ENCODE results near the gene ALDH3A2. TPM values are rescaled to one million over a fixed set of nuclear protein-coding genes. Genes with fewer than 3 reads are reported as not detected.
"Not testable (repeated sequence)": the region's sequence is repeated elsewhere in the genome, so short reads cannot be mapped to it uniquely, and the experiment has no call there.

ALDH3A2 gene
- total RNA-seq, 2 donors from 2014 or later: 128 to 131 TPM

DNA sequence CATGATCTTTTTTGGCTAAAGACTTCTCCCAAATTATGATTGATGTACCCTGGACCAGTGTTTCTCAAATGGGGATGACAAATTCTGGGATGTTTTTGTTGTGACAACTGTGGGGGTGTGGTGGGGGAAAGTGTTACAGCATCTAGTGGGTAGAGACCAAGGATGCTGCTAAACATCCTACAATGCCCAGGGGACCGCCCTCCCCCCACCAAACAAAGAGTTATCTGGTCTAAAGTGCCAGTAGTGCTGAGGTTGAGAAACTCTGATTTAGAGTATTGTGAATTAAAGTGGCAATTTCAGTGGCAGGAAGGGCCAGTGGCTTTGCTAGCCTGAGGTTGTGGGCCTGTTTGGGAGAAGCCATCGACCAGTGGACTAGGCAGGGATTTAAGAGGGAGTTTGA is 34.6 kb downstream of the ALDH3A2 start:
- Histone ChIP-seq H3K9me3 (no peaks in the 10 kb centered on the region), H3K36me3 (replicated peaks in 1 of 2; ENCODE audit: insufficient read depth in 1 of 2, low read depth in 2 of 2) (no peaks in the 10 kb centered on the region), H3K27me3 (no peaks in the 10 kb centered on the region), H3K4me3 (no peak overlapping the region), H3K27ac (no peak overlapping the region), H3K4me1 (no peaks in the 10 kb centered on the region)
- 50 to 92% methylated on average over 2 of the region's 2 CpGs for WGBS, 2 donors
- no peak for DNase-seq
- TF ChIP-seq, protein P1, sequence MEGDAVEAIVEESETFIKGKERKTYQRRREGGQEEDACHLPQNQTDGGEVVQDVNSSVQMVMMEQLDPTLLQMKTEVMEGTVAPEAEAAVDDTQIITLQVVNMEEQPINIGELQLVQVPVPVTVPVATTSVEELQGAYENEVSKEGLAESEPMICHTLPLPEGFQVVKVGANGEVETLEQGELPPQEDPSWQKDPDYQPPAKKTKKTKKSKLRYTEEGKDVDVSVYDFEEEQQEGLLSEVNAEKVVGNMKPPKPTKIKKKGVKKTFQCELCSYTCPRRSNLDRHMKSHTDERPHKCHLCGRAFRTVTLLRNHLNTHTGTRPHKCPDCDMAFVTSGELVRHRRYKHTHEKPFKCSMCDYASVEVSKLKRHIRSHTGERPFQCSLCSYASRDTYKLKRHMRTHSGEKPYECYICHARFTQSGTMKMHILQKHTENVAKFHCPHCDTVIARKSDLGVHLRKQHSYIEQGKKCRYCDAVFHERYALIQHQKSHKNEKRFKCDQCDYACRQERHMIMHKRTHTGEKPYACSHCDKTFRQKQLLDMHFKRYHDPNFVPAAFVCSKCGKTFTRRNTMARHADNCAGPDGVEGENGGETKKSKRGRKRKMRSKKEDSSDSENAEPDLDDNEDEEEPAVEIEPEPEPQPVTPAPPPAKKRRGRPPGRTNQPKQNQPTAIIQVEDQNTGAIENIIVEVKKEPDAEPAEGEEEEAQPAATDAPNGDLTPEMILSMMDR (IDR thresholded peaks at IDR 0.05): no peak
- no peak for TF ChIP-seq POLR2A (IDR thresholded peaks at IDR 0.05)
- no peak for ATAC-seq
- intact Hi-C loops (cut with DNase I): no loop called here

DNA sequence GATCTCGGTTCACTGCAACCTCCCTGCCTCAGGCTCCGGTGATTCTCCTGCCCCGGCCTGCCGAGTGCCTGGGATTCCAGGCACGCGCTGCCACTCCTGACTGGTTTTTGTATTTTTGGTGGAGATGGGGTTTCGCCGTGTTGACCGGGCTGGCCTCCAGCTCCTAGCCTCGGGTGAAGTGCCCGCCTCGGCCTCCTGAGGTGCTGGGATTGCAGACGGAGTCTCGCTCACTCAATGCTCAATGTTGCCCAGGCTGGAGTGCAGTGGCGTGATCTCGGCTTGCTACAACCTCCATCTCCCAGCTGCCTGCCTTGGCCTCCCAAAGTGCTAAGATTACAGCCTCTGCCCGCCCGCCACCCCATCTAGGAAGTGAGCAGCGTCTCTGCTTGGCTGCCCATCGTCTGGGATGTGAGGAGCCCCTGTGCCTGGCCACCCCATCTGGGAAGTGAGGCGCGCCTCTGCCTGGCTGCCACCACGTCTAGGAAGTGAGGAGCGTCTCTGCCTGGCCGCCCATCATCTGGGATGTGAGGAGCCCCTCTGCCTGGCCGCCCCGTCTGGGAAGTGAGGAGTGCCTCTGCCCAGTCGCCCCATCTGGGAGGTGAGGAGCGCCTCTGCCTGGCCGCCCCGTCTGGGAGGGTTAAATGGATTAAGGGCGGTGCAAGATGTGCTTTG is 36.5 kb downstream of the ALDH3A2 start:
- H3K4me3 ChIP-seq; DNase-seq; H3K9me3 ChIP-seq; ATAC-seq; H3K36me3 ChIP-seq (replicated peaks in 1 of 2; ENCODE audit: insufficient read depth in 1 of 2, low read depth in 2 of 2); H3K27me3 ChIP-seq; intact Hi-C loops (cut with DNase I); H3K27ac ChIP-seq; H3K4me1 ChIP-seq: not testable (repeated sequence)
- 92% methylated on average over 18 to 30 of the region's 32 CpGs for WGBS, 2 donors

DNA sequence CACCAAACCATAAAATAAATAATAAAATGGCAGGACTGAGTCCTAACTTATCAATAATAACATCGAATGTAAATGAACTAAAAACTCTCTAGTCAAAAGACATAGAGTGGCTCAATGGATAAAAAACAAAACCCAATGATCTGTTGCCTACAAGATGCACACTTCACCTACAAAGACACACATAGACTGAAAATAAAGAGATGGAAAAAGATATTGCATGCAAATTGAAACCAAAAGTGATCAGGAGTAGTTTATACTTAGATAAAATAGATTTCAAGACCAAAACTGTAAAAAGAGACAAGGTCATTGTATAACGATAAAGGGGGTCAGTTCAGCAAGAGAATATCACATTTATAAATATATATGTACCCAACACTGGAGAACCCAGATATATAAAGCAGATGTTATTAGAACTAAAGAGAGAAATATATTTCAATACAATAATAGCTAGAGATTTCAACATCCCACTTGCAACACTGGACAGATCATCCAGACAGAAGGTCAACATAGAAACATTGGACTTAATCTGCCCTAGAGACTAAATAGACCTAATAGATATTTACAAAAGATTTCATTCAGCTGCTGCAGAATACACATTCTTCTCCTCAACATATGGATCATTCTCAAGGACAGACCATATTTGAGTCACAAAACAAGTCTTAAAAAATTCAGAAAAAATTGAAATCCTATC is 38.0 kb downstream of the ALDH3A2 start:
- WGBS, 2 donors: 94 to 98% methylated on average over 2 of the region's 2 CpGs
- H3K4me1 ChIP-seq: no peaks in the 10 kb centered on the region
- H3K27ac ChIP-seq: no peak overlapping the region
- H3K4me3 ChIP-seq: no peak overlapping the region
- no peaks in the 10 kb centered on the region for H3K27me3 ChIP-seq
- DNase-seq (no peak), ATAC-seq (no peak)
- H3K36me3 ChIP-seq (replicated peaks in 1 of 2; ENCODE audit: insufficient read depth in 1 of 2, low read depth in 2 of 2): no peaks in the 10 kb centered on the region
- intact Hi-C loops (cut with DNase I): no loop called here
- TF ChIP-seq, protein P1 (IDR thresholded peaks at IDR 0.05): no peak
- TF ChIP-seq POLR2A (IDR thresholded peaks at IDR 0.05): no peak
- no peaks in the 10 kb centered on the region for H3K9me3 ChIP-seq

DNA sequence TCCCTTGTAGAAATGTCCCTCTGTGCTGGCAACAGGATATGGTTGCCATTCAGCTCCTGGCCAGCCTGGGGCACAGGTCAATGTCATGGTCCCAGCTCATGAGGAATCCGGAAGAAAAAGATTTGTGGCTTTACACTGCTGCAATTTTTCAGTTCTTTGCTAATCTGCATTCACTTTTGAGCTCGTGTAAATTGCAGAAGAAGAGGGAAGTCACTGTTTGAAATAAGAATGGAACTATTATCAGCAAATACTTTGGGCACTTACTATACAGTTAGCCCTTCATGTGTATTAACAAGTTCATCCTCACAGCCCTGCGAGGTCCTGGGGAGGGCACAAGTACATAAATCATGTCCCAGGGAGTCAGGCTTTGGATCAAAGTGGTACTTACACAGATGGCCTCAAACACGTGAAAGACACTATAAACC is 53.7 kb downstream of the ALDH3A2 start:
- H3K4me1 ChIP-seq: peaks cover 11% of the 10 kb centered on the region
- no peak overlapping the region for H3K4me3 ChIP-seq
- no peaks in the 10 kb centered on the region for H3K27me3 ChIP-seq
- TF ChIP-seq, protein P1 (IDR thresholded peaks at IDR 0.05): no peak
- no peak for TF ChIP-seq POLR2A (IDR thresholded peaks at IDR 0.05)
- H3K36me3 ChIP-seq (replicated peaks in 1 of 2; ENCODE audit: insufficient read depth in 1 of 2, low read depth in 2 of 2): no peaks in the 10 kb centered on the region
- no peak for DNase-seq
- H3K9me3 ChIP-seq: no peaks in the 10 kb centered on the region
- 73 to 78% methylated on average over 4 of the region's 4 CpGs for WGBS, 2 donors
- H3K27ac ChIP-seq: peak overlapping the region in 1 of 4 donors; percentile 17
- no peak for ATAC-seq
- intact Hi-C loops (cut with DNase I): no loop called here

DNA sequence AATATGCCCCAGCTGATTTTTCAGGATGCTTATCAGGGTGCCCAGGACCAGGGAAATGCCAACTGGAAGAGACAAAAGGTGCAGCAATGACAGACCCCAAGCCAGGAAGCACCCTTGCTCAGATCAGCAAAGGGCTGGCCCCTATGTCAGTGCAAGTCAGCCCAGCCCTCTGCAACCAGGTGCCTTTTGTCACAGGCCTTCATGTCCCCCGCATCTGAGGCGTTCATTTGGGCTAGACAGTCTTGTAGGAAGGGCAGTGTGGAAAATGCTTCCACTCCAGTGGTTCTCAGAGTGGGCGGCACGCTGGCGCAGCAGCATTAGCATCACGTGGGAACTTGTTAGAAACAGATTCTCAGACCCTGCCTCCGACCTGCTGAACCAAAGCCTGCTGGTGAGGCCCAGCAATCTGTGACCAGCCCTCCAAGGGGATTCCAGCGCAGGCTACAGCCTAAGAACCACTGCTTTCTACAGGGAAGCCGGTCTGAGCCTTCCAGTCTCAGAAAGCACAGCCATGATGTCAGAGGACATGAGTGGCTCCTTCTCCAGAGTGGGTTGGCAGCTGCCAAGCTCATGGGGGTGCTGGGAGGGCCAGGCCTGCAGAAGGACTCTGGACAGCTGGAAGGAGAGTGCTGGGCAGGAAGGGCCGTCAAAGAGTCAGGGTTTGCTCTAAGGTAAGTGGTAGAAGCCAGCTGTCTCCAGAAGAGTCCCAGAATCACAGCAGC is 54.7 kb downstream of the ALDH3A2 start:
- Histone ChIP-seq H3K4me1 (peaks cover 11% of the 10 kb centered on the region), H3K27ac (peak overlapping the region in 1 of 4 donors; percentile 55), H3K27me3 (no peaks in the 10 kb centered on the region), H3K36me3 (replicated peaks in 1 of 2; ENCODE audit: insufficient read depth in 1 of 2, low read depth in 2 of 2) (no peaks in the 10 kb centered on the region), H3K9me3 (no peaks in the 10 kb centered on the region), H3K4me3 (no peak overlapping the region)
- TF ChIP-seq, protein P1 (IDR thresholded peaks at IDR 0.05): no peak
- TF ChIP-seq POLR2A (IDR thresholded peaks at IDR 0.05): no peak
- ATAC-seq (no peak), DNase-seq (no peak)
- WGBS, 2 donors: 80% methylated on average over 5 to 10 of the region's 10 CpGs
- intact Hi-C loops (cut with DNase I): no loop called here
